Endothelial cell of hepatic sinusoid (primary cell): ENCODE data around the gene SHISA9.
"Not testable (repeated sequence)": the region's sequence is repeated elsewhere in the genome, so short reads cannot be mapped to it uniquely, and the experiment has no call there.

ENCODE experiments used
- in situ Hi-C: cut with HindIII; loops from 2 replicates; pipeline ENCODE4 v1.10.0; 2017; ENCODE audit warnings: low sequenced_read_pairs

The SHISA9 gene

GRCh38 chr16:12901597-12902461 lies at the start of gene SHISA9:
Gene SHISA9 (plus strand): TSS chr16:12901598.
- in situ Hi-C loops = no loop called here

GRCh38 chr16:12853972-12854371 lies 47.4 kb upstream of the SHISA9 start:
- in situ Hi-C loops = no loop called here

- in situ Hi-C loops = not testable (repeated sequence)
Measured at GRCh38 chr16:12857435-12857834, 44.0 kb upstream of the SHISA9 start.

GRCh38 chr16:12862327-12862726 lies 39.1 kb upstream of the SHISA9 start:
- in situ Hi-C loops = loop anchor here (10.0 kb wide), 1 partner anchor 982 kb away; no protein-coding TSS in a partner anchor

GRCh38 chr16:12862941-12863340 lies 38.5 kb upstream of the SHISA9 start:
- in situ Hi-C loops = loop anchor here (10.0 kb wide), 1 partner anchor 982 kb away; no protein-coding TSS in a partner anchor

- in situ Hi-C loops = loop anchor here (5.0 to 10.0 kb wide), 2 partner anchors 40 to 978 kb away; no protein-coding TSS in a partner anchor
Measured at GRCh38 chr16:12866981-12867551, 34.3 kb upstream of the SHISA9 start.

- in situ Hi-C loops = loop anchor here (5.0 to 10.0 kb wide), 2 partner anchors 41 to 977 kb away; no protein-coding TSS in a partner anchor
Measured at GRCh38 chr16:12868169-12868568, 33.2 kb upstream of the SHISA9 start.

GRCh38 chr16:12868788-12869187 lies 32.6 kb upstream of the SHISA9 start:
- in situ Hi-C loops = loop anchor here (5.0 to 10.0 kb wide), 2 partner anchors 41 to 976 kb away; no protein-coding TSS in a partner anchor

- in situ Hi-C loops = loop anchor here (5.0 to 10.0 kb wide), 2 partner anchors 43 to 975 kb away; no protein-coding TSS in a partner anchor
Measured at GRCh38 chr16:12869698-12870427, 31.5 kb upstream of the SHISA9 start.

- in situ Hi-C loops = no loop called here
Measured at GRCh38 chr16:12871784-12872183, 29.6 kb upstream of the SHISA9 start.

- in situ Hi-C loops = no loop called here
Measured at GRCh38 chr16:12874186-12874585, 27.2 kb upstream of the SHISA9 start.

GRCh38 chr16:12876778-12877177 lies 24.6 kb upstream of the SHISA9 start:
- in situ Hi-C loops = no loop called here

GRCh38 chr16:12878973-12879372 lies 22.4 kb upstream of the SHISA9 start:
- in situ Hi-C loops = no loop called here

GRCh38 chr16:12879812-12880211 lies 21.6 kb upstream of the SHISA9 start:
- in situ Hi-C loops = no loop called here

- in situ Hi-C loops = no loop called here
Measured at GRCh38 chr16:12881182-12881581, 20.2 kb upstream of the SHISA9 start.

- in situ Hi-C loops = no loop called here
Measured at GRCh38 chr16:12881740-12882139, 19.7 kb upstream of the SHISA9 start.

GRCh38 chr16:12885742-12886141 lies 15.7 kb upstream of the SHISA9 start:
- in situ Hi-C loops = no loop called here

- in situ Hi-C loops = no loop called here
Measured at GRCh38 chr16:12891836-12892235, 9.6 kb upstream of the SHISA9 start.

GRCh38 chr16:12893050-12893750 lies 8.2 kb upstream of the SHISA9 start:
- in situ Hi-C loops = no loop called here

- in situ Hi-C loops = no loop called here
Measured at GRCh38 chr16:12896562-12896961, 4.8 kb upstream of the SHISA9 start.

- in situ Hi-C loops = no loop called here
Measured at GRCh38 chr16:12898551-12898950, 2.8 kb upstream of the SHISA9 start.
